ENCODE measurements around the gene TSEN54. TPM values are rescaled to one million over a fixed set of nuclear protein-coding genes. Genes with fewer than 3 reads are reported as not detected.

Gene TSEN54
- polyA plus RNA-seq, 1 donor (not counting 4 experiments of a cell fraction or from before 2014, with no cell fraction given): 24.1 TPM

DNA sequence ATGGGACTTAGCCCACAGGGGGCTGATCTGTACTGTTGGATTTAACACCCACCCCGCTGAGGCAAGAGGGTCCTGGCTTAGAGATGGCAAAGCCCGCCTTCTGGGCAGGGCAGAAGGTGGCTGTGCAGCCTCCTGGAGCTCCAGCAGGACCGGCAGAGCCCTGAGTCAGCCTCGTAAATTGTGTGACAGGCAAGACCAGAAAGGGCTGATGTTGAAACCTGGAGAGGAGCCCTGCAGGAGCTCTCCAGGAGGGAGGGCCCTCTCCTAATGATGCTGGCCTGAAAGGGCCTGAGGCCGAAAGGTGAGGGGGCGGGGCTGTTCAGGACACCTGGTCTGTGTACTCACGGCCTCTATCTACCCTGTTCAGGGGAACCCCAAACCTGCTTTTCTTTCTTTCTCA is 48.7 kb downstream of the TSEN54 start:
- DNase-seq (ENCODE audit: low read depth, low spot score): no peak
- H3K4me2 ChIP-seq (ENCODE audit: control insufficient read depth, extremely low read depth, insufficient read depth, low read depth, low read length): no peak overlapping the region
- no peak overlapping the region for H3K4me3 ChIP-seq (ENCODE audit: control insufficient read depth in 2 of 3, extremely low read depth in 1 of 3, insufficient read depth in 2 of 3, low read depth in 1 of 3, low read length in 3 of 3)
- H2AFZ ChIP-seq (ENCODE audit: control insufficient read depth, low read length): no peak overlapping the region
- H3K9ac ChIP-seq (ENCODE audit: control insufficient read depth, extremely low read depth, insufficient read depth, low read length): no peak overlapping the region
- no peaks in the 10 kb centered on the region for H3K4me1 ChIP-seq (ENCODE audit: control insufficient read depth, extremely low read depth, insufficient read depth, low read length)
- no peaks in the 10 kb centered on the region for H4K20me1 ChIP-seq (ENCODE audit: control insufficient read depth, extremely low read depth, insufficient read depth, low read length)
- dilution Hi-C loops (cut with MboI; ENCODE audit: extremely low pct_ligation_motif_present, low sequenced_read_pairs): no loop called here
- H3K27ac ChIP-seq (ENCODE audit: control insufficient read depth, insufficient read depth, low read length): no peak overlapping the region
- H3K36me3 ChIP-seq (ENCODE audit: control insufficient read depth in 2 of 2, extremely low read depth in 1 of 2, insufficient read depth in 2 of 2, low read length in 2 of 2): peaks cover 7 to 21% of the 10 kb centered on the region in 2 experiments
- no peak for TF ChIP-seq EZH2 (IDR thresholded peaks at IDR 0.05; ENCODE audit: low read length)
- TF ChIP-seq, protein P1, sequence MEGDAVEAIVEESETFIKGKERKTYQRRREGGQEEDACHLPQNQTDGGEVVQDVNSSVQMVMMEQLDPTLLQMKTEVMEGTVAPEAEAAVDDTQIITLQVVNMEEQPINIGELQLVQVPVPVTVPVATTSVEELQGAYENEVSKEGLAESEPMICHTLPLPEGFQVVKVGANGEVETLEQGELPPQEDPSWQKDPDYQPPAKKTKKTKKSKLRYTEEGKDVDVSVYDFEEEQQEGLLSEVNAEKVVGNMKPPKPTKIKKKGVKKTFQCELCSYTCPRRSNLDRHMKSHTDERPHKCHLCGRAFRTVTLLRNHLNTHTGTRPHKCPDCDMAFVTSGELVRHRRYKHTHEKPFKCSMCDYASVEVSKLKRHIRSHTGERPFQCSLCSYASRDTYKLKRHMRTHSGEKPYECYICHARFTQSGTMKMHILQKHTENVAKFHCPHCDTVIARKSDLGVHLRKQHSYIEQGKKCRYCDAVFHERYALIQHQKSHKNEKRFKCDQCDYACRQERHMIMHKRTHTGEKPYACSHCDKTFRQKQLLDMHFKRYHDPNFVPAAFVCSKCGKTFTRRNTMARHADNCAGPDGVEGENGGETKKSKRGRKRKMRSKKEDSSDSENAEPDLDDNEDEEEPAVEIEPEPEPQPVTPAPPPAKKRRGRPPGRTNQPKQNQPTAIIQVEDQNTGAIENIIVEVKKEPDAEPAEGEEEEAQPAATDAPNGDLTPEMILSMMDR (optimal IDR thresholded peaks at IDR 0.05 in 1 of 3, IDR thresholded peaks at IDR 0.05 in 1 of 3, conservative IDR thresholded peaks at IDR 0.05 in 1 of 3; ENCODE audit: extremely low read depth in 1 of 3, insufficient read depth in 2 of 3, low read length in 3 of 3): no peak
- H3K27me3 ChIP-seq (ENCODE audit: control insufficient read depth, extremely low read depth, insufficient read depth, low read length): no peaks in the 10 kb centered on the region
- H3K9me3 ChIP-seq (ENCODE audit: control insufficient read depth, low read depth, low read length): no peaks in the 10 kb centered on the region
- H3K79me2 ChIP-seq (ENCODE audit: control insufficient read depth, insufficient read depth, low read length): no peaks in the 10 kb centered on the region
- no peaks in the 10 kb centered on the region for H3K9me1 ChIP-seq (ENCODE audit: control insufficient read depth, extremely low read depth, insufficient read depth, low read length)
- FAIRE-seq: no peak

DNA sequence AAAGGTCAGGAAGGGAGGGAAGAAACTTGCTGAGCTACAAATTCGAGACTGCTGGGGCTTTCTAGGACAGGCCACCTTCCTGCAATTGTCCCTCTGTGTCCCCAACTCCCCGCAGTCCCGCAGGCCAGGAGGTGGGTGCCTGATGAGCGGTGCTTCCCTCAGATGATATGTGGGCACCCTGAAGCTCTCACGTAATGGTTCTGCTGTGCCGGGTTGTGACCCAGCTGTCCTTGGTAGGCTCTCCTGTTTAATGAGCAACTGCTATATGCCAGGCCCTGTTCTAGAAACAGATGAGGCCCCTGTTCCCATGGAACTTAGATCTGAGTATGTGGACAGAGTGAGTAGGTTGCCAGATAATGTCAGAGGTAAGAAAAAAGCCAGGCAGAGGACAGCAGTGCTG is 49.3 kb downstream of the TSEN54 start:
- FAIRE-seq: no peak
- H3K27me3 ChIP-seq (ENCODE audit: control insufficient read depth, extremely low read depth, insufficient read depth, low read length): no peaks in the 10 kb centered on the region
- dilution Hi-C loops (cut with MboI; ENCODE audit: extremely low pct_ligation_motif_present, low sequenced_read_pairs): no loop called here

More for the DNA sequence above, 49.3 kb downstream of the TSEN54 start:
- no peak overlapping the region for H3K4me2 ChIP-seq (ENCODE audit: control insufficient read depth, extremely low read depth, insufficient read depth, low read depth, low read length)
- H3K4me1 ChIP-seq (ENCODE audit: control insufficient read depth, extremely low read depth, insufficient read depth, low read length): no peaks in the 10 kb centered on the region
- H3K4me3 ChIP-seq (ENCODE audit: control insufficient read depth in 2 of 3, extremely low read depth in 1 of 3, insufficient read depth in 2 of 3, low read depth in 1 of 3, low read length in 3 of 3): no peak overlapping the region
- no peaks in the 10 kb centered on the region for H4K20me1 ChIP-seq (ENCODE audit: control insufficient read depth, extremely low read depth, insufficient read depth, low read length)
- no peak overlapping the region for H3K9ac ChIP-seq (ENCODE audit: control insufficient read depth, extremely low read depth, insufficient read depth, low read length)
- no peak for DNase-seq (ENCODE audit: low read depth, low spot score)
- no peak for TF ChIP-seq EZH2 (IDR thresholded peaks at IDR 0.05; ENCODE audit: low read length)
- TF ChIP-seq, protein P1 (optimal IDR thresholded peaks at IDR 0.05 in 1 of 3, IDR thresholded peaks at IDR 0.05 in 1 of 3, conservative IDR thresholded peaks at IDR 0.05 in 1 of 3; ENCODE audit: extremely low read depth in 1 of 3, insufficient read depth in 2 of 3, low read length in 3 of 3): no peak
- H3K79me2 ChIP-seq (ENCODE audit: control insufficient read depth, insufficient read depth, low read length): no peaks in the 10 kb centered on the region
- no peaks in the 10 kb centered on the region for H3K9me3 ChIP-seq (ENCODE audit: control insufficient read depth, low read depth, low read length)
- H2AFZ ChIP-seq (ENCODE audit: control insufficient read depth, low read length): no peak overlapping the region
- H3K36me3 ChIP-seq (ENCODE audit: control insufficient read depth in 2 of 2, extremely low read depth in 1 of 2, insufficient read depth in 2 of 2, low read length in 2 of 2): peaks cover 7 to 21% of the 10 kb centered on the region in 2 experiments
- no peak overlapping the region for H3K27ac ChIP-seq (ENCODE audit: control insufficient read depth, insufficient read depth, low read length)
- no peaks in the 10 kb centered on the region for H3K9me1 ChIP-seq (ENCODE audit: control insufficient read depth, extremely low read depth, insufficient read depth, low read length)

Measured in keratinocyte (primary cell).